Activated CD4-positive, alpha-beta T cell treated with anti-CD3 and anti-CD28 coated beads, Interleukin-2, amount 10 ng/mL, durations not matched to agents 24 days and 14 days (primary cell): Measurements from ENCODE around the gene CACNA2D4. TPM values are rescaled to one million over a fixed set of nuclear protein-coding genes. Genes with fewer than 3 reads are reported as not detected.
A peak's percentile ranks its signal among the peaks of the same experiment; 100 is the strongest.

Experiments
- DNase-seq: peaks from one replicate; pipeline ENCODE4 v3.0.0; 2022
- H3K27ac Mint-ChIP-seq: one replicate; pipeline ENCODE4 v1.8.0; 2022; ENCODE audit warnings: mild to moderate bottlenecking, mixed read lengths
- H3K27me3 Mint-ChIP-seq: one replicate; pipeline ENCODE4 v1.8.0; 2022; ENCODE audit warnings: mixed read lengths
- H3K36me3 Mint-ChIP-seq: one replicate; pipeline ENCODE4 v1.8.0; 2022; ENCODE audit warnings: low read depth, mild to moderate bottlenecking, mixed read lengths
- H3K4me1 Mint-ChIP-seq: one replicate; pipeline ENCODE4 v1.8.0; 2021; ENCODE audit warnings: mixed read lengths
- H3K4me3 Mint-ChIP-seq: one replicate; pipeline ENCODE4 v1.8.0; 2022; ENCODE audit warnings: mild to moderate bottlenecking, moderate library complexity, mixed read lengths
- H3K9me3 Mint-ChIP-seq: one replicate; pipeline ENCODE4 v1.8.0; 2021; ENCODE audit warnings: mixed read lengths
- intact Hi-C: fragments of 100-400 bp; cut with micrococcal nuclease; formaldehyde crosslinking; loops from one replicate; pipeline ENCODE4 v1.15.1; 2023
- total RNA-seq: library from RNA; stranded (reverse); gene quantifications from 2 replicates; pipeline ENCODE4 v1.2.3, GENCODE V29; 2022

Gene CACNA2D4
- total RNA-seq, 1 donor from 2014 or later = 6.8 TPM

DNA sequence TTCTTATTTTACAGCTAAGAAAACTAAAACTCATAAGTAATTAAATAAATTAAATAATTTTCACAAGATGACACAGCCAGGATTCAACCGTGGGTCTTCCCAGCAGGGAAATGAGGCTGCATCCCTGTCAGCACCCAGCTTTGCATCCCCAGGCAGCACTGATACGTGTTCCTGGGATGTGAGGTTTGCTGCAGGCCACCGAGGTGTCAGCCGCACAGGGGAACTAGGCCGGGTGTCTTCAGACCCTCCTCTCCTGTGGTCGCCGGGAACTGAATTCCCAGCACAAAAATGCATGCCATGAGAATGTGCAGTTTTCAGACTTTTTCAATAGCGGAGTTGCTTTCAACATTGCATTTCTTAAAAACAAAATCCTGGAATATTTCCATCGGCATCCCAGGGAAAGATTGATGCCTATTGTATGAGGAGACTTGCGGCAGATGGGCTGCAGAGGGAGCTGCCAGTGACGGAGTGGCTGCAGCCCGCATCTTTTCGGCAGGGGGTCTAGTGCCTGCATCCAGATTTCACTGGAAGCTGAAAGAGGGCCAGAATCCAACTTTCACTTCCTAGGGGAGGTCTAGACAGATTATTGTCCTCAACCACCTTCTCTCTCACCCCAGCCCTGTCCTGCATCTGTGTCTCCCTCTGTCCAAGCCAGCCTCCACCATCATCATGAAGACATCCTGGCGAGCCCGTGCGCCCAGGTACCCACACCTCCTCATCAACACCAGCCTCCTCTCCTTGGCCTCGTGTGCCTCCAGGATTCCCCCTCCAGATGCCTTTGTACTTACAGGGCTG lies 85.5 kb downstream of the CACNA2D4 start:
- DNase-seq = no peak
- H3K4me1 Mint-ChIP-seq = no peaks in the 10 kb centered on the region
- intact Hi-C loops = no loop called here
- H3K9me3 Mint-ChIP-seq = no peaks in the 10 kb centered on the region
- H3K4me3 Mint-ChIP-seq = no peak overlapping the region
- no peak overlapping the region for H3K27ac Mint-ChIP-seq
- no peaks in the 10 kb centered on the region for H3K36me3 Mint-ChIP-seq
- peaks cover 18% of the 10 kb centered on the region for H3K27me3 Mint-ChIP-seq

DNA sequence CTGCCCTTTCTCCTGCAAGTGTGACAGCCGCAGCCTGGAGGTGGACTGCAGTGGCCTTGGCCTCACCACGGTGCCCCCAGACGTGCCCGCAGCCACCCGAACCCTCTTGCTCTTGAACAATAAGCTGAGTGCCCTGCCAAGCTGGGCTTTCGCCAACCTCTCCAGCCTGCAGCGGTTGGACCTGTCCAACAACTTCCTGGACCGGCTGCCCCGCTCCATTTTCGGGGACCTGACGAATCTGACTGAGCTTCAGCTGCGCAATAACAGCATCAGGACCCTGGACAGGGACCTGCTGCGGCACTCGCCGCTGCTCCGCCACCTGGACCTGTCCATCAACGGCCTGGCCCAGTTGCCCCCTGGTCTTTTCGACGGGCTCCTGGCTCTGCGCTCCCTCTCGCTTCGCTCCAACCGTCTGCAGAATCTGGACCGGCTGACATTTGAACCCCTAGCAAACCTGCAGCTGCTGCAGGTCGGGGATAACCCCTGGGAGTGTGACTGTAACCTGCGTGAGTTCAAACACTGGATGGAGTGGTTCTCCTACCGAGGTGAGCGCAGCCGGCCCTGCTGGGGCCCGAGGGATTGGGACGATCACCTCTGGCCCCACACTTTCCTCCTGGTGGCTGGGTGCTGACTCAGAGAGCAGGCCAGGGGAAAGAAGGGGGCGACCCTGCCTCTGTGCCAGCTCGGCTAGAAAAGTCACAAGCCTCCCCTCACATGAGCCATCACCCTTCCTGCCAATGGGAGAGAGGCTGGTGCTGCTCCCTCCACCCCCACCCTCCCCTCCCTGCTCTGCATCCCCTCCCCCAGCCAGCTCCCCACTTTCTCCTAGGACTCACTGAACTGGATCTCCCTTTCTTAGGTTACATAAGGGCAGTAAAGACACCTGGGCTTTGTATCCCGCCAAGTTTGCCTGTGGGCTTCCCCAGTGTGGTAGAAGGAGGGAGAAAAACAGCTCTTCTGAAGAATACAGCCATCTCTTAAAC lies 87.2 kb downstream of the CACNA2D4 start:
- no peaks in the 10 kb centered on the region for H3K36me3 Mint-ChIP-seq
- H3K9me3 Mint-ChIP-seq = no peaks in the 10 kb centered on the region

DNA sequence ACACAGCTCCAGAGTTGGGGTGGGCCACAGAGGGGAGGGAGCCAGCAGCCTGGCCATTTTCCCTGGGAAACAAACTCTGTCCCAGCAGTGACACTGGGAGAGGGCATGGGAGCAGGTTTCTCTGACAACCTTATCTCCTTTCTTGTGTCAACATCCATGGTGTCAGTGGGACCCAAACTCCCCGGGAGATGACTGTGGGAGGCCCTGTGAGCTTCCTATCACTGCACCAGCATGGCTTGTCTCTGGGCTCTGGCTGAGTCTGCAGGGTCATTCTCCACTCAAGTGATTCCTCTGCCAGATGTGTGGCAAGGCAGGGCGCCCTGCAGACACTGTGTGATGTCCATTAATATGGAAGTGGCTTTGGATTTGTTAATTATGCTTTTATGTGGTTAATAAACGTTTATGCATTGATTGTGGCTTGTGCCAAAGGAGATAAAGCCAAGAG lies 88.0 kb downstream of the CACNA2D4 start:
- H3K4me1 Mint-ChIP-seq = no peaks in the 10 kb centered on the region
- H3K9me3 Mint-ChIP-seq = no peaks in the 10 kb centered on the region

More for the DNA sequence above, 87.2 kb downstream of the CACNA2D4 start:
- Mint-ChIP-seq H3K27me3 (peaks cover 18% of the 10 kb centered on the region), H3K27ac (no peak overlapping the region), H3K4me3 (no peak overlapping the region), H3K4me1 (no peaks in the 10 kb centered on the region)
- intact Hi-C loops = no loop called here
- DNase-seq = peak; percentile 76

DNA sequence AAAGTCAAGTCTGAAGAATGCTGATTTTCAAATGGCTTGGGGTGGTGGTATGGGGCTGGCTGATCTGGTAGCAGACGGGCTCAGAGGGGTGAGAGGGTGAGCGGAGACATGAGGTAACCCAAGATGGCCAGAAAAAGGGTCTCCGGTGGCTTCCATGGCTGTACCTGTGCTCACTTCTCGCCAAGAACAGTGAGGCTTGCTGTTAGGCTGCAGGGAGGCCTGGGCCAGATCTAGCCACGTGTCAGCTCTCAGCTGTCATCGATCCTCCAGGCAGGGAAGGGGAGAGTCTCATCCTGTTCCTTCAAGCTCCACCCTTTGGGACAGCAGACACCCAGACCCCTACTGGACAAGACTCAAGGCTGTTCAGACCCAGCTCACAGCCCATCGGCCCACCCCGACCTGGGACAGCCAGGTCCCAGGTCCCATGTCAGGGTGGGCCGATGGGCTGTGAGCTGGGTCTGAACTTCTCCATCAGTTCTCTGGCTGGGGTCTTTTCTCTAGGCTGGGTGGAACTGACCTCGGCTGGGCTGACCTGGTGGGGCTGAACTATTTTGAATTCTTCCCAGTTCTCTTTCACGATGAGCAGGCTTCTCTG lies 89.0 kb downstream of the CACNA2D4 start:
- DNase-seq = no peak
- H3K27me3 Mint-ChIP-seq = peaks cover 18% of the 10 kb centered on the region
- no peaks in the 10 kb centered on the region for H3K36me3 Mint-ChIP-seq
- intact Hi-C loops = no loop called here
- H3K9me3 Mint-ChIP-seq = no peaks in the 10 kb centered on the region
- no peak overlapping the region for H3K27ac Mint-ChIP-seq
- no peaks in the 10 kb centered on the region for H3K4me1 Mint-ChIP-seq
- H3K4me3 Mint-ChIP-seq = no peak overlapping the region

More for the DNA sequence above, 88.0 kb downstream of the CACNA2D4 start:
- peaks cover 18% of the 10 kb centered on the region for H3K27me3 Mint-ChIP-seq
- no peaks in the 10 kb centered on the region for H3K36me3 Mint-ChIP-seq
- no peak overlapping the region for H3K4me3 Mint-ChIP-seq
- DNase-seq = no peak
- no peak overlapping the region for H3K27ac Mint-ChIP-seq
- intact Hi-C loops = no loop called here

DNA sequence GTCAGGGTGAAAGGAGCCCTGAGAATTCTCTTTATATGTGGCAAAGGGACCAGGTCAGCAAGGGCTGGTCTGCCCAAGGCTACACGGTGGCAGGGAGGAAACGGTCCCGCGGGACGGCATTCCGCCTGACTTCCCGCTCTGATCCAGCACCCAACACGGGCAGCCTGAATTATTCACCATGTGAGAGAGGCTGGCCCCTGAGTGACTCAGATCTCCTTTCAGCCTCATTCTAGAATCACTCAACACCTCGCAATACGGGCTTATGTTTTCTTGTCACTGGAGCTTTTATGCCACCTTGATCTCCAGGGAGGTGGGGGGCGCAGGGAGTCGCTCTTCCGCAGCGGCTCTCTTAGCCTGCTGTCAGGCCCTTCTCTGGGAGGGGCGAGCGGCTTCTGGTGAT lies 89.6 kb downstream of the CACNA2D4 start:
- H3K27ac Mint-ChIP-seq = no peak overlapping the region

DNA sequence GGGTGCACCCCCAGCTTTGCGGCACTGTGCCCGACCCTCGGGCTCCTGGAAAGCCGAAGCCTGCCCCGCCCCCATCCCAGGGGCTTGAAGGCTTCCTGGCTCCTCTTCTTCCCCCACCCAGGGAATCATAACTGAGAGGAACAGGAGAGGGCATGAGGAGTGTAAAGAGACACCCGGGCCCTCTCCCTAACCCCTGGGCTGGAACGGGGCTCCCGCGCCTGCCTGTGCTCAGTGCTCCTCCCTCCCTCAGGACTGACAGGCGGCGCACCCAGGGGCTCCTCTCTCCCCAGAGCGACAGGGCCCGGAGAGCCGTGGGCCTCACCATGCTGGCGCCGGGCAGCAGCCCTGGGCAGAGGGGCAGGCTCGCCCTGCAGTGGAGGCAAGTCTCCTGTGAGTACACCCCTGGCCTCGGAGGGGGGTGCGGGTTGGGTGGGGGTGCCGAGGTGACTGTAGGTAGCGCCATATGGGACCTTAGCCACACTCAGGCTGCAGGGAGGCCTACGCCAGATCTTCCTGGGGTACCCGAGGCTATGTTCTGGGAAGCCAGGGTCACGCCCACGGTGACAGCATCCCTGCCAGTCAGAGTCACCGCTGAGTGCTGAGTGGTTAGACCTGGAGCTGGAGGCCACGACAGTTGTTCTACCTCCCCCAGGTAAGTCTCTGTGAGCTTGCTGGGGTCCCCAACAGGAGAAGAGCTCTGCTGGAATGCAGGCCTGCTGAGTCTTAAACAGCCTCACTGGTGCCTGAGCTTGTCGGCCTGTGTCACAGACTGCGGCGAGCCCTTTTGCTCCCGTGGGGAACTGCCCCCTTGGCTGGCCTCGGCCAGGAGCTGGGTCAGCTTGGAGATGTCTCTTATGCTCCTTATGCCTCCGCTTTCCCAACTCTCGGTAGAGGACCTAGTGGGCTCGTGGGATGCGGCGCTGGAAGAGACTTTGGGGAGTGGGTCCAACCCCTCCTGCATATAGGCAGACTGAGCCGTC lies 90.3 kb downstream of the CACNA2D4 start:
- H3K9me3 Mint-ChIP-seq = no peaks in the 10 kb centered on the region
- H3K4me3 Mint-ChIP-seq = no peak overlapping the region
- H3K36me3 Mint-ChIP-seq = no peaks in the 10 kb centered on the region
- intact Hi-C loops = no loop called here
- H3K27ac Mint-ChIP-seq = no peak overlapping the region
- DNase-seq = no peak
- H3K27me3 Mint-ChIP-seq = peaks cover 15% of the 10 kb centered on the region
- H3K4me1 Mint-ChIP-seq = no peaks in the 10 kb centered on the region

More for the DNA sequence above, 89.6 kb downstream of the CACNA2D4 start:
- DNase-seq = no peak
- Mint-ChIP-seq H3K4me3 (no peak overlapping the region), H3K27me3 (peaks cover 18% of the 10 kb centered on the region), H3K9me3 (no peaks in the 10 kb centered on the region), H3K4me1 (no peaks in the 10 kb centered on the region), H3K36me3 (no peaks in the 10 kb centered on the region)
- intact Hi-C loops = no loop called here

DNA sequence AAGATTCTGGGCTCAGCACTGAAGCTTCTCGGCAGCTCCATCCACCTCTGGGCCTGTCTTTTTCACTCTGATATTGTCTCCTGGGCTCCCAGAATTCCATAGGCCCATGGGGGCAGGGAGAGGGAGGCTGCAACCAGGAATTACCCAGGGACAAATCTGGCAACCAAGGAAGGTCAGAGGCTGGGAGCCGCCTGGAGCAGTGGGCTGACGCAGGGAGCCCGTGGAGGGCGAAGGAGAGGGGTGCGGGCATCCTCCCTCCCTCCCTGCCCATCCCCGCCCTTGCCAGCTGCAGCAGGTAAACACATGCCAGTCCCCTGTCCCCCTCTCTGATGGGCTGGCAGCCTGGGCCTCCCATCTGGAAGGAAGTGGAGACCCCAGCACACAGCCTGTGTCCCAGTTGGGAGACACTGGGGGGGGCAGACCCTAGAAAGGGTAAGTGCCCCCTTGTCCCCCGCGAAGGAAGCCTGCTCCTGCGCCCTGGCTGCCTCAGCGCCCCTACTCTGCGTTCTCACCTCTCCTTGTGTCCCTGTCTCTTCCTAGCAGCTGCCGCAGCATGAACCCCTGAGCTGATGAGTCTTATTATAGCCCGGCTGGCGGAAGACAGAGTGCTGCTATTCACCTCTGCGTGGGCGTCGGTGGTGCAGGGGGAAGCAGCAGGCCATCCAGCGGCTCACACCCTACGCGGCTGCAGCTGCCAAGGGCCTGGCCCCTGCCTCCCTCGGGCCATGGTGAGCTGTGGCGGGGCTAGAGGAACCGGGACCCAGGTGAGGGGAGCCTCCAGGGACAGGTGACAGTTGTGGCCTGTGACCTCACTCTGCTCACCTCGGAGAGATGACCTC lies 91.4 kb downstream of the CACNA2D4 start:
- intact Hi-C loops = no loop called here
- Mint-ChIP-seq H3K9me3 (no peaks in the 10 kb centered on the region), H3K27ac (no peak overlapping the region), H3K27me3 (peaks cover 18% of the 10 kb centered on the region), H3K36me3 (no peaks in the 10 kb centered on the region), H3K4me1 (no peaks in the 10 kb centered on the region), H3K4me3 (no peak overlapping the region)
- no peak for DNase-seq

DNA sequence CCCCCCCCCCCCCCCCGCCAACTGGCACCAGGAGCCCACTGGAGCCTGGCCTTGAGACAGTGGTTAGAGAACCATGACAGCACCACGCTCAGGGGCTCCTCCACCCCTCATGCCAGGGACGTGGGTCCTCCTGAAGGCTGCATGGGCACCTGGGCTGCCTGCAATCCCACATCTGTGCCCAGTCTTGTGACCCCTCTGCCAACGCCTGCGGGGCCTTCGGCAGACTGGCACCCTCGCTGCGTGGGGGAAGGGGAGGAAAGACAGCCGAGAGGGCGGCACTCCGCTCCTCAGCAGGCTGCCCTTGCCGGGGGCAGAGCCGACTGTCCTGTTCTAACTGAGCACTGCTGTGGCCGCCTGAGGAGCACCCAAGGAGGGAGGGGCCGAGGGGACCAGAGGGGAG lies 92.1 kb downstream of the CACNA2D4 start:
- H3K4me3 Mint-ChIP-seq = no peak overlapping the region
- H3K27ac Mint-ChIP-seq = no peak overlapping the region
- no peaks in the 10 kb centered on the region for H3K4me1 Mint-ChIP-seq
- H3K36me3 Mint-ChIP-seq = no peaks in the 10 kb centered on the region
- DNase-seq = no peak
- peaks cover 16% of the 10 kb centered on the region for H3K27me3 Mint-ChIP-seq
- intact Hi-C loops = no loop called here
- no peaks in the 10 kb centered on the region for H3K9me3 Mint-ChIP-seq

DNA sequence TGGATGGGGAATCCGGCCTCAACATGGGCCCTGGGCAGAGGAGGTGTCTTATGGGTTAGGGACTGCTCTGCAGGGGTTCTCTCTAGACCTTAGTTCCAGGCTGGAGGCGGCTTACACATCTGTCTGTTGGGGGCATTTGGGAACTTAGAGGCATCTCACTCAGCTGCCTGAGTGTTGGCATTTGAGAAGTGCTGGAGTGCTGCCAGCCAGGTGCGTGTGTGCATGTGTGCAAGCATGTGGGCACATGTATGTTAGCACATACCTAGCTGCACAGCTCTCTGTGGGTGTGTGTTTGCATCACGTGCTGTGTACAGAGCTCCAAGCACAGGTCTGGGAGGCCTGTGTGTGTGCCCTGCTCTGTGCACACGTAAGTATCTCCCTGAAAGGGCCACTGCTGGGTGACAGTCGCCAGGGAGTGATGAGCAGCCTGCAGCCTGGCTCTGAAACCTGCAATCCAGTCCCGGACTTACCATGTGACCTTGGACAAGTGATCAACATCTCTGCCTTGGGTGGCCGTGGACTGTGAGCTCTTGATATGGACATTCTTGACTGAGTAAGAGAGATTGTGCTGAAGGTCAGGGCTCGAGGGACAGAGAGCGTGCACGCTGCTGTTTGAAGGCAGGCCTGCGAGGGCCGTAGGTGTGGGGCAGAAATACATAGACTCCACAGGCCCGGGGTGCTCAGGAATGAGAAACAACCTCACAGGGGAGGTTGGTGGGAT lies 92.9 kb downstream of the CACNA2D4 start:
- Mint-ChIP-seq H3K36me3 (no peaks in the 10 kb centered on the region), H3K27ac (no peak overlapping the region), H3K27me3 (peaks cover 14% of the 10 kb centered on the region), H3K4me3 (no peak overlapping the region), H3K9me3 (no peaks in the 10 kb centered on the region), H3K4me1 (no peaks in the 10 kb centered on the region)
- intact Hi-C loops = no loop called here
- no peak for DNase-seq

DNA sequence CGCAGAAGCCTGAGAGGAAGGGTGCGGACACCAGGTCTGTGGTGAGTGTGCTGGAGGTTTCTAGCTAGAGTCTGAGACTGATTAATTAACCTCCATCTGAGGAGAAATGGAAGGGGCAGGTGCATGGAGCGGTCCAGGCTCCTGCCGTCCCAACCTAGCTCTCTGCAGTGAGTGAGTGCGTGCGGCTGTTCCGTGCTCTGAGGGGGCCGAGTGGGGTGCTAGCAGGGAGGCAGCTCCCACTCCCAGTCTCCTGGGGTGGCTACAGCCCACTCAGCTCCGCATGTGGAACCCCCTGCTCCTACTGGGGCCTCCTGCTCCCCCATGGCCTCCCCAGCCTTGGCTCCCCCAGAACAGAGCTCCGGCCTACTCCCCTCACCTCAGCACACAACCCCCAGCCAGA lies 95.2 kb downstream of the CACNA2D4 start:
- peaks cover 3% of the 10 kb centered on the region for H3K4me1 Mint-ChIP-seq
- intact Hi-C loops = no loop called here
- peaks cover 28% of the 10 kb centered on the region for H3K27me3 Mint-ChIP-seq
- no peaks in the 10 kb centered on the region for H3K9me3 Mint-ChIP-seq
- no peak for DNase-seq
- no peak overlapping the region for H3K4me3 Mint-ChIP-seq
- H3K27ac Mint-ChIP-seq = no peak overlapping the region
- H3K36me3 Mint-ChIP-seq = no peaks in the 10 kb centered on the region

DNA sequence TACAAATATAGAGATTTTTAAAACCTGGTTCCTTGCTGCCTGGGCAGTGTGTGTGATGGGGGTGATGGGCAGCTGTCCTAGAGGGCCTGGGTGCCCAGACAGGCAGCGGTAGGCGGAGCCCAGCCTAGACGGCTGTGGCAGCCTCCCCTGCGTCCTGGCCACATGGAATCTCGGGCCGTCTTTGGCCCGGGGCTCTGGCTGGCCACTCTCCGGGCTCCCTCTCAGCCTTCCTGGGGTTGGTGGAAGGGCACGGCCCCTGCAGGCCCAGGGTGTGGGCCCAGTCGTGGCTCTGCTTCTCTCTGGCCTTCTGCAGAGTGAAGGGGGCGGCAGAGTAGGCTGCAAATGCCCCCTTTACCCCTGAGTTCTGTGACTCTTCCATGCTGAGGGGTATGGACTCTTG lies 95.8 kb downstream of the CACNA2D4 start:
- no peak overlapping the region for H3K4me3 Mint-ChIP-seq
- DNase-seq = no peak
- intact Hi-C loops = no loop called here
- H3K4me1 Mint-ChIP-seq = peaks cover 3% of the 10 kb centered on the region
- H3K9me3 Mint-ChIP-seq = no peaks in the 10 kb centered on the region
- no peaks in the 10 kb centered on the region for H3K36me3 Mint-ChIP-seq
- peaks cover 28% of the 10 kb centered on the region for H3K27me3 Mint-ChIP-seq
- no peak overlapping the region for H3K27ac Mint-ChIP-seq

DNA sequence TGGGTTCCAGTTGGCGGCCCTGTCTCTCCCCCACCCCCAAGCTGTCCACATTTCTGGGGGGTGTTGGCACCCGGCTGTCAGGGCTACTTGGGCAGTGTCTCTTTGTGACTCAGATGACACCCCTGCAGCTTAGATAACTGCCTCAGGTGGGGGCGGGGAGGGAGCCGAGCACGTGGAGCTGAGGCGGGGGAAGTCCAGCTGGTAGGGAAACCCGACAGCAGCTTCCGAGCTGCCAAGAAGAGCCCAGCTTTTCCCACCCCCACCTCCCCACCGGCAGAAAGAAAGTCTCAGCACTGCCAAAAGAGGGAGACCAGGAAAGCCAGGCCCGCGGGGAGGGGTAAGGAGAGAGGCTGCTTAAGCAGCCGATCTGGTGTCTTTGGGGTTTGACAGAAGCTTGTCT lies 96.6 kb downstream of the CACNA2D4 start:
- intact Hi-C loops = no loop called here
- Mint-ChIP-seq H3K4me3 (no peak overlapping the region), H3K4me1 (peaks cover 3% of the 10 kb centered on the region), H3K27ac (no peak overlapping the region), H3K9me3 (no peaks in the 10 kb centered on the region), H3K27me3 (peaks cover 28% of the 10 kb centered on the region), H3K36me3 (no peaks in the 10 kb centered on the region)
- DNase-seq = no peak
